Lower lobe of right lung (tissue), 2 donors: ENCODE measurements around the gene PLA2G12B. TPM values are rescaled to one million over a fixed set of nuclear protein-coding genes. Genes with fewer than 3 reads are reported as not detected.

Source experiments
- ATAC-seq, 2 donors: fragments of 200-7000 bp; cut with Tn5 transposase; one replicate each; pipeline ENCODE4 v1.9.1; 2020 to 2022; ENCODE audit warnings: mild to moderate bottlenecking in 2 of 2, moderate library complexity in 2 of 2
- DNase-seq: peaks from one replicate; pipeline ENCODE4 v3.0.0-alpha.2; 2020
- H3K27ac ChIP-seq: fragments of 200-600 bp; one replicate; pipeline ENCODE4 v1.8.0; 2022
- H3K27me3 ChIP-seq: fragments of 200-600 bp; one replicate; pipeline ENCODE4 v1.8.0; 2022; ENCODE audit warnings: low read depth
- H3K36me3 ChIP-seq: fragments of 200-600 bp; one replicate; pipeline ENCODE4 v1.8.0; 2022; ENCODE audit warnings: mild to moderate bottlenecking
- H3K4me1 ChIP-seq: fragments of 200-600 bp; one replicate; pipeline ENCODE4 v1.8.0; 2022
- H3K4me3 ChIP-seq: fragments of 200-600 bp; one replicate; pipeline ENCODE4 v1.8.0; 2022; ENCODE audit warnings: mild to moderate bottlenecking
- H3K9me3 ChIP-seq: fragments of 200-600 bp; one replicate; pipeline ENCODE4 v1.8.0; 2022
- CTCF ChIP-seq: fragments of 200-600 bp; IDR thresholded peaks from one replicate; pipeline ENCODE4 v1.8.0; 2022; ENCODE audit warnings: antibody characterized with exemption, mild to moderate bottlenecking
- intact Hi-C: fragments of 100-400 bp; cut with DNase I; formaldehyde crosslinking; loops from one replicate; pipeline ENCODE4 v1.11.0; 2022
- total RNA-seq: library from RNA; stranded (reverse); fragmentation: NEBNext Ultra II Directional; extraction: Animal tissue kit (Norgen Biotek cat#: 25700); gene quantifications from one replicate; pipeline ENCODE4 v1.2.1, GENCODE V29; 2021
- donor health status: DM: no; HTN: yes; CAD: no; lungs with severe emphysema.

PLA2G12B gene
- total RNA-seq, 1 donor from 2014 or later: 2.0 TPM

GRCh38 chr10:72948762-72949161 is 5.8 kb downstream of the PLA2G12B start:
- no peaks in the 10 kb centered on the region for H3K4me1 ChIP-seq
- no peak for TF ChIP-seq CTCF
- H3K4me3 ChIP-seq: no peak overlapping the region
- H3K27me3 ChIP-seq: no peaks in the 10 kb centered on the region
- intact Hi-C loops: no loop called here
- ATAC-seq (no peak), DNase-seq (no peak)
- no peak overlapping the region for H3K27ac ChIP-seq
- no peaks in the 10 kb centered on the region for H3K9me3 ChIP-seq
- H3K36me3 ChIP-seq: no peaks in the 10 kb centered on the region

- DNase-seq: no peak
- Histone ChIP-seq H3K27me3 (no peaks in the 10 kb centered on the region), H3K27ac (no peak overlapping the region), H3K4me1 (no peaks in the 10 kb centered on the region), H3K9me3 (no peaks in the 10 kb centered on the region), H3K4me3 (no peak overlapping the region), H3K36me3 (no peaks in the 10 kb centered on the region)
- TF ChIP-seq CTCF: no peak
- intact Hi-C loops: no loop called here
- ATAC-seq: no peak
These were observed 7.6 kb downstream of the PLA2G12B start for GRCh38 chr10:72946963-72947362.

- no peak for ATAC-seq
- H3K27me3 ChIP-seq: no peaks in the 10 kb centered on the region
- H3K4me3 ChIP-seq: no peak overlapping the region
- no peak for DNase-seq
- no peaks in the 10 kb centered on the region for H3K9me3 ChIP-seq
- no peak for TF ChIP-seq CTCF
- no peaks in the 10 kb centered on the region for H3K4me1 ChIP-seq
- H3K27ac ChIP-seq: no peak overlapping the region
- intact Hi-C loops: no loop called here
- H3K36me3 ChIP-seq: no peaks in the 10 kb centered on the region
These were observed 10.9 kb downstream of the PLA2G12B start for GRCh38 chr10:72943498-72944234.

- intact Hi-C loops: no loop called here
- H3K27ac ChIP-seq: no peak overlapping the region
- no peak overlapping the region for H3K4me3 ChIP-seq
- no peak for DNase-seq
- TF ChIP-seq CTCF: no peak
- ATAC-seq: no peak
- H3K9me3 ChIP-seq: no peaks in the 10 kb centered on the region
- no peaks in the 10 kb centered on the region for H3K4me1 ChIP-seq
- H3K27me3 ChIP-seq: no peaks in the 10 kb centered on the region
- H3K36me3 ChIP-seq: no peaks in the 10 kb centered on the region
These were observed 19.2 kb downstream of the PLA2G12B start for GRCh38 chr10:72935361-72935760.

- H3K27ac ChIP-seq: no peak overlapping the region
- DNase-seq: no peak
- H3K36me3 ChIP-seq: no peaks in the 10 kb centered on the region
- ATAC-seq: no peak
- no peaks in the 10 kb centered on the region for H3K4me1 ChIP-seq
- intact Hi-C loops: no loop called here
- H3K27me3 ChIP-seq: no peaks in the 10 kb centered on the region
- H3K4me3 ChIP-seq: no peak overlapping the region
- H3K9me3 ChIP-seq: no peaks in the 10 kb centered on the region
- no peak for TF ChIP-seq CTCF
These were observed 22.2 kb downstream of the PLA2G12B start for GRCh38 chr10:72932259-72933015.
